ENCODE results near the gene OR51I2. TPM values are rescaled to one million over a fixed set of nuclear protein-coding genes. Genes with fewer than 3 reads are reported as not detected.

OR51I2 gene
- not detected for total RNA-seq
- long read RNA-seq, donor 1, result 0 reads
- long read RNA-seq, donor 2, result 0 reads

- intact Hi-C loops (cut with DNase I), result no loop called here
- no peak for DNase-seq (ENCODE audit: low spot score)
These were observed at the start of gene OR51I2 for GRCh38 chr11:5449023-5449422. TSS of gene OR51I2 (plus strand) at chr11:5449323. CDS start at chr11:5453489, 4,166 bp downstream.

GRCh38 chr11:5405173-5405572, 44.0 kb upstream of the OR51I2 start:
- no peak for DNase-seq (ENCODE audit: low spot score)
- intact Hi-C loops (cut with DNase I), result no loop called here

- intact Hi-C loops (cut with DNase I), result no loop called here
- no peak for DNase-seq (ENCODE audit: low spot score)
These were observed 28.1 kb upstream of the OR51I2 start for GRCh38 chr11:5420993-5421392.

GRCh38 chr11:5421811-5422210, 27.3 kb upstream of the OR51I2 start, which contains the start of gene OR51Q1:
TSS of gene OR51Q1 (plus strand) at chr11:5422111. CDS start at chr11:5422201, 90 bp downstream.
- DNase-seq (ENCODE audit: low spot score), result no peak
- intact Hi-C loops (cut with DNase I), result no loop called here

GRCh38 chr11:5423131-5423530, 26.0 kb upstream of the OR51I2 start:
- intact Hi-C loops (cut with DNase I), result no loop called here
- no peak for DNase-seq (ENCODE audit: low spot score)

- intact Hi-C loops (cut with DNase I), result no loop called here
These were observed 7.7 kb upstream of the OR51I2 start, which contains the start of gene OR51I1 for GRCh38 chr11:5441414-5441813. TSS of gene OR51I1 (minus strand) at chr11:5441514. CDS start at chr11:5441514, 0 bp downstream.

GRCh38 chr11:5443835-5444393, 5.2 kb upstream of the OR51I2 start:
- DNase-seq (ENCODE audit: low spot score), result no peak
- intact Hi-C loops (cut with DNase I), result no loop called here

More at GRCh38 chr11:5441414-5441813, 7.7 kb upstream of the OR51I2 start, which contains the start of gene OR51I1:
- DNase-seq (ENCODE audit: low spot score), result no peak

- intact Hi-C loops (cut with DNase I), result no loop called here
- DNase-seq (ENCODE audit: low spot score), result no peak
These were observed 309 bp downstream of the OR51I2 start for GRCh38 chr11:5449432-5449831.

- peak; percentile 78 for DNase-seq (ENCODE audit: low spot score)
- intact Hi-C loops (cut with DNase I), result no loop called here
These were observed 12.0 kb downstream of the OR51I2 start for GRCh38 chr11:5460983-5461621.

- DNase-seq (ENCODE audit: low spot score), result no peak
- intact Hi-C loops (cut with DNase I), result no loop called here
These were observed 18.4 kb downstream of the OR51I2 start for GRCh38 chr11:5467527-5467926.

- intact Hi-C loops (cut with DNase I), result no loop called here
- DNase-seq (ENCODE audit: low spot score), result no peak
These were observed 24.8 kb downstream of the OR51I2 start for GRCh38 chr11:5473921-5474320.

- intact Hi-C loops (cut with DNase I), result no loop called here
- DNase-seq (ENCODE audit: low spot score), result no peak
These were observed 27.2 kb downstream of the OR51I2 start for GRCh38 chr11:5476186-5476819.

GRCh38 chr11:5486003-5486402, 36.9 kb downstream of the OR51I2 start:
- intact Hi-C loops (cut with DNase I), result no loop called here
- no peak for DNase-seq (ENCODE audit: low spot score)

- DNase-seq (ENCODE audit: low spot score), result no peak
- intact Hi-C loops (cut with DNase I), result no loop called here
These were observed 37.3 kb downstream of the OR51I2 start for GRCh38 chr11:5486421-5486820.

- DNase-seq (ENCODE audit: low spot score), result no peak
- intact Hi-C loops (cut with DNase I), result no loop called here
These were observed 39.3 kb downstream of the OR51I2 start, which contains the start of gene OR52D1 for GRCh38 chr11:5488385-5488784. TSS of gene OR52D1 (plus strand) at chr11:5488685. CDS start at chr11:5488707, 22 bp downstream.

GRCh38 chr11:5488798-5489399, 39.8 kb downstream of the OR51I2 start:
- DNase-seq (ENCODE audit: low spot score), result no peak
- intact Hi-C loops (cut with DNase I), result no loop called here

- intact Hi-C loops (cut with DNase I), result no loop called here
- DNase-seq (ENCODE audit: low spot score), result no peak
These were observed 40.6 kb downstream of the OR51I2 start for GRCh38 chr11:5489576-5490357.

- intact Hi-C loops (cut with DNase I), result no loop called here
- no peak for DNase-seq (ENCODE audit: low spot score)
These were observed 50.5 kb downstream of the OR51I2 start for GRCh38 chr11:5499671-5500070.

- DNase-seq (ENCODE audit: low spot score), result no peak
- intact Hi-C loops (cut with DNase I), result no loop called here
These were observed 51.3 kb downstream of the OR51I2 start for GRCh38 chr11:5500393-5500801.

All from posterior vena cava (tissue), 2 donors.